ENCODE results near the gene ENTPD6.

ENTPD6 gene

DNA sequence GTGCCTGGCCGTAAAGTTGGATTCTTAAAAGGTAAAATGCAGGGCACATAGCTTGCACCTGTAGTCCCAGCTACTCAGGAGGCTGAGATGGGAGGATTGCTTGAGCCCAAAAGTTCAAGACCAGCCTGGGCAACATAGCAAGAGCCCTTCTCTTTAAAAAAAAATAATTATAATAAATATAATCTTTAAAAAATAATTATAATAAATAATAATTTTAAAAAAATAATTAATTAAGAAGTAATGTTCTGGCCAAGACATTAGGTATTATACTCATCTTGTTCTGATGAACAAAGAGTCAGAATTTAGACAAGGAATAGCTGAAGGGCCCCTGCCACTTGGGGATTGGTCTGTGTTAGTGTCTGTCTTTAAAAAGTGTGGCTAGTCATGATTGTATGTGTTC is 13.9 kb downstream of the ENTPD6 start:
- no peak for DNase-seq (ENCODE audit: low read depth in 3 of 3)

DNA sequence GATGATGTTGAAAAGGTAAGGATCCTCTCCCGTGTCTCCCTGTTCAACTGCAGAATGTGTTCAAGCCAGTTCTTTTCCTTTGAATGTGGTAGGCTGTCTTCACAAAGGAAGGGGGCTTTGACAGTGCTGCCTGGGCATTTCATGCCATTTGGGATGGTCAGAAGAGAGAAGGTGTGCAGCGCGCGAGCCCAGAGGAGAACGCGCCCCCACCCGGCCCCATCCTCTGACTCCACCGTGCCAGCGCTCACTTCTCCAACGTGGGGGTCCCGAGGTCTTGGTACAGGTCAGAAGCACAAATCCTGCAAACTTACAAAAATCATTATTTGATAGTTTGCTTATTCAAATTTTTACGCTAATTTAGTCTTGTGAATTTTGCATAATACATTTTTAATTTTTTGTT is 14.4 kb downstream of the ENTPD6 start:
- no peak for DNase-seq (ENCODE audit: low read depth in 3 of 3)

DNA sequence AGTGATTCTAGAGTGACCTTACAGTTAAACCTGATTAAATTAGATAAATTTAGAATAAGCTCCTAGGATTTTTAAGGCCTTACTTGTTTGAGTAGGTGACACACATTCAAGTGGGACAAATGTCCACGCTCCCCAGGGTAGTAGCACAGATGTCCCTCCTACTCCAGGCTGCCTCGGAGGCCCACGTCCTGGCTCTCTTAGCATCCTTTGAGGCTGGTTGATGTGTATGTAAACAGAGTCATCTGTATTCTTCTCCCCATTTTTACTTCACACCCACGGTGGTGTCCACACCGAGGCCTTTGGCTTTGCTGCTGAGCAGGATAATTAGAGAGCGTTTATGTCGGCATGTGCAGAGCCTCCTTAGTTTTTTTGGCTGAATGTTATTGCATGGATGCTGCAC is 15.8 kb downstream of the ENTPD6 start:
- no peak for DNase-seq (ENCODE audit: low read depth in 3 of 3)

DNA sequence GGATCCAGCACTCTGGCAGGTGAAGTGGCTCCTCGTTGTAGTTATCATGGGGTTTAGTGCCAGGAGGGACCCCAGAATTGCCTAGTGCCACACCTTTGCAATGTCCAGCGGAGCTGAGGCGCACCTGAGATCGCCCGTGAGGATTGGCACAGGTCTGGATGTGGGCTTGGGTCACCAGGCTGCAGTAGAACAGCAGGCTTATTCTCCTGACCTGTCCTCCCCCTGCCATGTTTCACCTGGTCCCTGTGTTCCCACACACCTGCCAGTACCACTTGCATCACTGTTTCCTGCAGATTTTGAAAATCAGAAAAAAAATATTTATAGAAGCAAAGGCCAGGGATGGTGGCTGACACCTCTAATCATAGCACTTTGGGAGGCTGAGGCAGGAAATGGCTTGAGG is 16.7 kb downstream of the ENTPD6 start:
- no peak for DNase-seq (ENCODE audit: low read depth in 3 of 3)

DNA sequence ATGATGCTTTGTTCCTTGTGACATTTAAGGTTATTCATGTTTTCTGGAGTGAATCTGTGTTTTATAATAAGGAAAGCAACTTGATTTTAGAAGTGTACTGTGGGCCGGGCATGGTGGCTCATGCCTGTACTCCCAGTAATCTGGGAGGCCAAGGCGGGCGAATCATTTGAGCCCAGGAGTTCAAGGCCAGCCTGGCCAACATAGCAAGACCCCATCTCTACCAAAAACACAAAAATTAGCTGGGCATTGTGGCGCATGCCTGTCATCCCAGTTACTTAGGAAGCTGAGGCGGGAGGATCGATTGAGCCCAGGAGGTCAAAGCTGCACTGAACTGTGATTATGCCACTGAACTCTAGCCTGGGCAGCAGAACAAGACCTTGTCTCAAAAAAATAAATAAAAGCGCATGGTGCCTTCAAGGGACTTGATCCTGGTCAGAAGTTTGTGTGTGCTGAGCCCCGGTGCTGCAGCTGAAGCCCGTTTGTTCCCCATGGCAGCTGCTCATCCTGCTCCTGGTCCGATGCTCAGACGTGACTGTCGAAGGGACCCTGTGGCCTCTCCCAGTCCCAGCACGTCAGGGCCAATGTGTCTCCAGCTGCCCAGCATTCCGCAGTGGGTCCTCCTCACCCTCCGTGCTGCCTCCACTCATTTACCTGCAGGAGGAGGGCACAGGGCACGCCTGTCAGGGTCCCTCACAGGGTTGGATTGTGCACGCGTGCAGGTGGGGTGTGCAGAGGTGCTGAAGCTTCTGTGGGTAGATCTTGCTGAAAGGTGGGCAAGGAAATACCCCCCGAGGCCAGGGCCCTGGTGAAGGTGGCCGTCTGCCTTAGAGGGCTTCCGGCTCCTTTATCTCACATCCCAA is 18.3 kb downstream of the ENTPD6 start:
- no peak for DNase-seq (ENCODE audit: low read depth in 3 of 3)

DNA sequence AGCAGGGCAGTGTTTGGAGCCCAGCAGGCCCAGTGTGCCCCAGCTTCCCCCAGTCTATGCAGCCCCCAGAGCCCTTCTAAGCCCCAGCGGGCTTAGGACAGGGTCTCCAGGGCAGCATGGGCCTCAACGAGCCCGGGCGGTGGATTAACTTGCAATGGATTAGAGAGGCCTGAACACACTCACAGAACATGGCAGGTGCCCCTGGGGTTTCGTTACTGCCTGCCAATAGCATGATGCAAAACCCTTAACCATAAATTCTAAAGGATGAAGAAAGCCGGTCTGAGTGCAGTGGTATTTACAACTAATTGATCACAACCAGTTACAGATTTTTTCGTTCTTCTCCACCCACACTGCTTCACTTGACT is 18.9 kb downstream of the ENTPD6 start:
- no peak for DNase-seq (ENCODE audit: low read depth in 3 of 3)

DNA sequence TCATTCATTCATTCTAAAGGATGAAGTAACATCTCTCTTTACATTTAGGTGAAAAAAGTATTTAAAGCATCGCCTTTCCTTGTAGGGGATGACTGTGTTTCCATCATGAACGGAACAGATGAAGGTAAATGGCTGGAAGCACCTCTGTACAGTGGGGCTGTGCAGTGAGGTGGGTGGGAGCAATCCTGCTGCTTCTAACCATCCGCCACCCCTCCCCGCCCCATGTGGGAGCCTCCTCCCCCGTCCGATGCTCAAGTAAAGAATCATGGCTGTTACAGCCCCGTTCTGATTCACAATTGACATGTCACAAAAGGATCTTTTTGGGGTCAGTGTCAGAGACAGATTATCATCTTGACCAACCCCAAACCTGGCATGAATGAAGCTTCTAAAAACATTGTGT is 19.3 kb downstream of the ENTPD6 start:
- no peak for DNase-seq (ENCODE audit: low read depth in 3 of 3)

DNA sequence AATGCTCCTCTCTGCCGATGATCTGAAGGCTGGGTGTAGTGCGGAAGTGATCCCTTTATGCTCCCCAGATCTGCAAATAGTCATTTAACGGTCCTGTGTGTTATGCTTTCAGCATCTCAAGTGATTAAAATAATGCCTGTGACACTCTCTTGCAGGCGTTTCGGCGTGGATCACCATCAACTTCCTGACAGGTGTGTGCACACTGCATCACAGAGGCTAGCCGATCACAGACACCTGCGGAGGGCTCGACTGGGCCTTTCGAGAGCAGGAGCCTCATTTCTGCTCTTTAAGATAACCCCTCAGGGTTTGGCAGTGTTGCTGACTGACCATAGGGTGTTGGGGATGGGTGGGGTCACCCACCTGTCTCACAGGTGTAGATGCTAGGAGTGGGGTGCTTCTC is 20.0 kb downstream of the ENTPD6 start:
- no peak for DNase-seq (ENCODE audit: low read depth in 3 of 3)

DNA sequence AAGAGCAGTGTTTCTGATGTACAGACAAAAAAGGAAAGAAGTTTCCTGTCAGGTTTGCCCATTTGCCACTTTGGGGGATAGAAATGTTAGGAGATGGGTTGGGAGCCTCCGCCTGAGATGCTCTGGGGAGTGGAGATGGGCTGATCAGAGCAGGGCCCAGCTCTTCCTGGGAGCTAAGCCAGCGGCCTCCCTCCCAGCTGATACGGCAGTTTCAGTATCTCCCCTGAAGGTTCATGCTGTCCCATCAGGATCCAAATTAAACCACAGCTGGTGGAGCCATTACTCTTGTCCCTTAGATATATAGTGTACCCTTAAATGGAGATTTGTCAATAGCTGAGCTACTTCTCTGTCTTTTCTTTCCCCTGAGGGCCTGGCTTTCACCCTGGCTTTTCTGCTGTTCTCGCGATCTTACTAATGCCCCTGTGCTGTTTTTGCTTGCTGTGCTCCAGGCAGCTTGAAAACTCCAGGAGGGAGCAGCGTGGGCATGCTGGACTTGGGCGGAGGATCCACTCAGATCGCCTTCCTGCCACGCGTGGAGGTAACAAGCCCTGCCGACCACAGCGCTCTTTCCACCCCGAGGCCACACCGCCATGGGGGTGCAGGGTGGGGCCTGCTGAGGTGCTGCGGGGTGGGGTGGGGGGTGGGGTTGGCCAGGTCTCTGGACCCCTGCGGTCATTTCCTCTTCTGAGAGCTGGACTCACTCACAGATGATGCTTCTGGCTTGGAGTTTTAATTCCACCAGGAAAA is 20.9 kb downstream of the ENTPD6 start:
- DNase-seq (ENCODE audit: low read depth in 3 of 3) = no peak

DNA sequence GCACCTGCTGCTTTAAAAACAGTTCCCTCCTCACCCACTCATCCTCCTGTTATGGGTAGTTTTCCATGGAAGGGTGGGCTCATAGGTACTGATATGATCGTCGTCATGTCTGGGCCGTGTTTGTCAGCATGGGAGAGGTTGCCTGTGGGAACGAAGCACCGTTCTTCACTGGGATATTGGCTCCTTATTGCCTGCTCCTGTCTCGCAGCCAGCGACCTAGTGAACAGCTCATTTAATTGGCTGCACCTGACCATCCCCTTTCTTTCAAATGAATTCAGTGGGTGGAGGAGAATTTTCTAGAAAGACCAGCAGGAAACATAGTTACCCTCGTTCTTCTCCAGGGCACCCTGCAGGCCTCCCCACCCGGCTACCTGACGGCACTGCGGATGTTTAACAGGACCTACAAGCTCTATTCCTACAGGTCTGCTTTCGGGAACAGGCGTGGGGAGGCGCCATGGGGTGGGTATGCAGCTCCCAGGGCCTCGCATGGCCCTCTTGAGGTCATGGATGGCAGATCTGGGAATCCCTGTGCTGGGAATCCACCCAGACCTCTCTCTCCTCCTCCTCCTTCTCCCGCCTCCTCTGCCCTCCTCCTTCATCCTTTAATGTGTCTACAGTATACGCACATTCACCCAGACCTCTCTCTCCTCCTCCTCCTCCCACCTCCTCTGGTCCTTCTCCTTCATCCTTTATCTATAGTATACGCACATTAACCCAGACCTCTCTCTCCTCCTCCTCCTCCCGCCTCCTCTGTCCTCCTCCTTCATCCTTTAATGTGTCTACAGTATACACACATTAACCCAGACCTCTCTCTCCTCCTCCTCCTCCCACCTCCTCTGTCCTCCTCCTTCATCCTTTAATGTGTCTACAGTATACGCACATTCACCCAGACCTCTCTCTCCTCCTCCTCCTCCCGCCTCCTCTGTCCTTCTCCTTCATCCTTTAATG is 21.9 kb downstream of the ENTPD6 start:
- DNase-seq (ENCODE audit: low read depth in 3 of 3) = no peak

DNA sequence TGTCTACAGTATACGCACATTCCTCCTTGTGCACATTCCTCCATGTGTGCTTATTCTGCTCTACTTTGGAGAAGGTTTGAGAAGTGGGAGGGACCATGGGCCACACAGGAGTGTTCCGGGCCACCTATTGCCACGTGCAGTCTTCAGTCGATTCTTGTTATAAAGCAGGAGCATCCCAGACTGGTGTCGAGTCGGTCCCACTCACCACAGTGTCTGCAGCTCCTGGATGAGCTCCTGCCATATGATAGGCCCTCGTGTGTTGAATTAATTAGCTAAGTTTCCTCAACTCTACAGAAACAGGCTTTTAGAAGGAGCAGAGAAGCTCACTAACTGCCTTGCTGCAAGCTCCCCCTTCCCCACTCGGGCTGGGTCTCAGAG is 22.6 kb downstream of the ENTPD6 start:
- no peak for DNase-seq (ENCODE audit: low read depth in 3 of 3)

DNA sequence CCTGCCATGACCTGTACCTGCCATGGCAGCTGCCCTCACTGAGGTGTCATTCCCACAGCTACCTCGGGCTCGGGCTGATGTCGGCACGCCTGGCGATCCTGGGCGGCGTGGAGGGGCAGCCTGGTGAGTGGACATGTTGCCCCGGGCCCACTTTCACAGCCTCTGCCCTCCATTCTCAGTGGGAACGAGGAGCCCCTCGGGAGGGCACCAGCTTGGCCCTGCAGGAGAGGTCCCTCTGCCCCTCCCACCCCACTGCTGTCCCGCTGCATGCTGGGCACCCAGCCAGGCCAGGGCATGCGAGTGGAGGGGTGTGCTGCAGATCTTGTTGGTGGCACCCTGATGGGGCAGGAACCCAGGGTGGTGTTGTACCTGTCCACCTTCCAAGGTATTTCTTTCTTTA is 23.0 kb downstream of the ENTPD6 start:
- no peak for DNase-seq (ENCODE audit: low read depth in 3 of 3)

DNA sequence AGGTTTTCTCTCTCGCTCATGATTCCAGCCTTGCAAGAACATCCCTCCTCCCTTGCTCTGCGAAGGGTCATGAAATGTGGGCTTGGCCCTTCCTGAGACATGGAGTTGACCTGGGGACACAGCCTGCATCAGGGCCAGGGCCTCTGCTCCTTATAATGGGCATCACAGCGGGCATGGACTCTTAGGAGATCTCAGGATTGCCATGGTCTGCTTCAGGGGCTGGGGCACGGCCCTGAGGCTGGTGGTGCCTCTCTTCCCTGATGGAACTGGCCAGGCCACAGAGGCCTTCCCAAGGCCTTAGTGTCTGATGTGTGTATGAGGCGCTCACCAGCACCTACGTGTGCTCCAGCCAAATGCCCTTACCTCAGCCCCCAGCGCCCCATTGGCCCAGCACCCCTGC is 23.9 kb downstream of the ENTPD6 start:
- no peak for DNase-seq (ENCODE audit: low read depth in 3 of 3)

DNA sequence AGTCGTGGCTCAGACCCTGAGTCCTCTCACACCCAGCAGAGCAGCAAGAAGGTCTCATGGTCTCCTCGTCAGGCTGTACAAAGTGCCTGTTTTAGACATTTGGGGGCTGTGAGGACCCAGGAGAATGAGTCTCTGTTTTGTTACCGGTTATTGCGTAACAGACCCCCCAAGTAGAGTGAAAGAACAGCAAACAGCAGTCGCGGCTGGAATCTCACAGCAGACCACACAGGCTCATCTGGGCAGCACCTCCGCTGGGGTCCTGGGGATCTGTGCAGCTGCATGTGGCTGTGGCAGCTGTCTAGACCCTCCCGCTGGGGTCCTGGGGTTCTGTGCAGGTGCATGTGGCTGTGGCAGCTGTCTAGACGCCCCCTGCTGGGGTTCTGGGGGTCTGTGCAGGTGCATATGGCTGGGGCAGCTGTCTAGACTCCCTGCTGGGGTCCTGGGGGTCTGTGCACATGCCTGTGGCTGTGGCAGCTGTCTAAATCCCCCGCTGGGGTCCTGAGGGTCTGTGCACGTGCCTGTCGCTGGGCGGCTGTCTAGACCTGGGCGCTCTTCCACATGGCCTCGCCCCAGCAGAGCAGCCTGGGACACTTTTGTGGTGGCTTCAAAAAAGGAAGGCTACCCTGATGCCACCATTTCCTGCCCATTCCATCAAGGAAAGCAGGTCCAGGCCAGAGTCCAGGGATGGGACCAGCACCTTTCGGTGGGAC is 24.7 kb downstream of the ENTPD6 start:
- DNase-seq (ENCODE audit: low read depth in 3 of 3) = no peak

DNA sequence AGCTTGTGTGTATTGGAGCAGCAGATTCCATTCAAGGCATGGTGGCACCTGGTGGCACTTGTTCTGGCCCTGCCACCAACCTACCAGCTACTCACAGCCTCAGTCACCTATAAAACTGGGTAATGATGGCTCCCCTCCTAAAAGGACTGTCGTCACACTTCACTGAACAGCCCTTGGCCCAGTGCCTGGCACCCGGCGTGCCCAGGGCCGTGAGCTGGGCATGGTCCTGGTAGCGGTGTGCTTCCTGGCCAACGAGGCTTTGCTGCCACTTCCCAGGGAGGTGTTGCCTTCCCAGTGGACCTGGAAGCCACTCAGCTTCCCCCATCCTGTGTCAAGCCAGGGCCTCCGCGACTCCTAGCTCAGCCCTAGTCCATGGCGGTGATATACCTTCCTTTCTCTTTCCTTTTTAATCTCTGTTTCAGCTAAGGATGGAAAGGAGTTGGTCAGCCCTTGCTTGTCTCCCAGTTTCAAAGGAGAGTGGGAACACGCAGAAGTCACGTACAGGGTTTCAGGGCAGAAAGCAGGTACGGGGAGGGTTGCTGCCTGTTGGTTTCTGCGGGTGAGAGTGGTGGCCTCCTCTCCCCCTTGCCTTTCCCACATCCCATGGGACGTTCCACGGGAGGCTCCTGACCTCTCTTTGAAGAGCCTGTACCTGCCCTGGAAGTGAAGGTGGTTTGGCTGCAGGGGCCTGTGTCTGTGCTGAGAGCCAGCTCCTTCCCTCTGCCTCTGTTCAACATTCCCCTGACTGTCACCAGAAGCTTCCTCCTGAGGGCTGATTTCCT is 25.5 kb downstream of the ENTPD6 start:
- no peak for DNase-seq (ENCODE audit: low read depth in 3 of 3)

DNA sequence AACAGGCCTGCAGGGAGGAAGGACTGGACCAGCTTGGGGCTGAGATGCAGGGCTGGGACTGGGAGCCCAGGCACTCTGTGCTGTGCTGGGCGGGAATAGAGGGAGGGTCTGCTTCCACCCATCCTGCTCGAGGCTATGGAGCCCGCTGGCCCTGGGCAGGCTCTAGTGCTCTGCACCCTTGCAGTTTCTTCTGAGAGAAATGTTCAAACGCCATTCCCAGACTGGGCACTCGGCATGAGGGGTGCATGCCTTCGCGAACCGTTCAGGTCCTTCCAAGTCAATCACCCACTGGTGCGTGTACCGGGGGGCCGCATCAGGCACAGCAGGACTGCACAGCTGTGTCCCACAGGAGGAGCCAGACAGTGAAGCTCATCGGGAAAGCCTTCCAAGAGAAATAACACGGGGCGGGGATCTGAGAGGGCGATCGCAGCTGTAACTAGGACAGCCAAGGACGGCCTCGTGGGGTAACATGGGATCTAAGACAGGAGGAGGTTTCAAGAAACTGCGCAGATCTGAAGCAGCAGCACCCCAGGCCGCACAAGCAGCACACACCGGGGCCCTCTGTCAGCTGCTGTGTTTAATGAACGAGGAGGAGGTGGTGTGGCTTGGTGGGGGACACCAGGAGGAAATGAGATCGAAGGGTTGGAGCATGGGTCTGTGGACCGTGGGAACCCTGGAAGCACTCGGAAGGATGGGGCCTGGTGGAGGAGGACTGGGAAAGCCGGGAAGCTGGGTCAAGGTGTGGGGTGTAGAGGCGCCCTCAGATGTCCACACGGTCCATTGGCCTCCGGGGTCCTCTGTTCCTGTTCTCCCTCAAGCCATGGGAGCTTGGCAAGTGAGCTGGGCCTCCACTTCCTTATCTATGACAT is 26.3 kb downstream of the ENTPD6 start:
- no peak for DNase-seq (ENCODE audit: low read depth in 3 of 3)

DNA sequence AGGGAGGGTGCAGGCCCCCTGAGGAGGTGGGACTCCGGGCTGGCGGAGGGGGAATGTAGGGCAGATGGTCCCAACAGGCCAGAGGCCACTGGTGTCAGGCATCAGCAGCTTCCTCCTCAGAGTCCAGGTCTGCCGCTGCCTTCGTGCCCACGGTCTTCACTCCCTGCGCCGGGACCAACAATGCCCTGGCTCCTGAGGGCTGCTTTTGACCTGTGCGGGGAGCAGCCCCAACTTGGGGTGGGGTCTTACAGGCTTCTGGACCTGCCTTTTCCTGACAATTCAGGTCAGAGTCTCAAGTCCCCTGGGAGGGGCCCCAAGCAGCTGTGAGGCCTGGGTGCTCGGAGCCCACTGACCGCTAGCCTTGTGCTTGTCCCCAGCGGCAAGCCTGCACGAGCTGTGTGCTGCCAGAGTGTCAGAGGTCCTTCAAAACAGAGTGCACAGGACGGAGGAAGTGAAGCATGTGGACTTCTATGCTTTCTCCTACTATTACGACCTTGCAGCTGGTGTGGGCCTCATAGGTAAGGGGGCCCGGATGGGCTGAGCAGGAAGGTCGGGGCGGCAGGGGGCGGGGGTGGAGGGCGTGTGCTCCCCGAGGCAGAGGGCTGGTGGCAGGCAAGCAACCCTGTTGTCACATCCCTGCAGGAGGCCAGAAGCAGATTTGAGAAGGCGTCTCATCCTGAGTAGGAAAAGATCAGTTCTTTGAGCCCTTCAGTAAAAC is 27.1 kb downstream of the ENTPD6 start:
- DNase-seq (ENCODE audit: low read depth in 3 of 3) = no peak

DNA sequence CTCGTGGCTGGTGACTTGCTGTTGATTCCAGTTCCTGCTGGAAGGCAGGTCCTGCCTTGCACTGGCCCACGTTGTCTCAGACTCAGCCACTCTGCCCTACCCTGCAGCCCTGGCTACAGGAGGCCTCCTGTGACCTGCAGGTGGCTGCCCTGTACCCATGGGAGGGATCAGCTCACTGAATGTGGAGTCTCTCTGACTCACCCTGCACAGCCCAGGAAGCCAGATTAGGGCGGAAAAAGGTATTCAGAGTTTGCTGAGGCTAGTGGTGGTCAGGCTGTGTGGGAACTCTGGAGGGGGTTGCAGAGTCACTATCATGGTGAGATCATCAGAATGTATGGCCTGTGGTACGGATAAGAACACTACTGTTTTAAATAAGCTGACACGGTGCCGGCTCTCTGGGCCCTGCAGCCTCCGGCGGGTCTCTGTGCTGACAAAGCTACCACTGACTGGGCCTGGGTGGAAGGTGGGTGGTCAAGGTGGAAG is 27.7 kb downstream of the ENTPD6 start:
- DNase-seq (ENCODE audit: low read depth in 3 of 3) = peak in 2 of 3 donors; percentile 39 to 56
